Measurements from ENCODE around the gene PFN3. TPM values are rescaled to one million over a fixed set of nuclear protein-coding genes. Genes with fewer than 3 reads are reported as not detected.

PFN3 gene
- total and polyA plus RNA-seq, 2 of the 13 experiments (the other 11 are each of a cell fraction or from before 2014, with no cell fraction given), result not detected

DNA sequence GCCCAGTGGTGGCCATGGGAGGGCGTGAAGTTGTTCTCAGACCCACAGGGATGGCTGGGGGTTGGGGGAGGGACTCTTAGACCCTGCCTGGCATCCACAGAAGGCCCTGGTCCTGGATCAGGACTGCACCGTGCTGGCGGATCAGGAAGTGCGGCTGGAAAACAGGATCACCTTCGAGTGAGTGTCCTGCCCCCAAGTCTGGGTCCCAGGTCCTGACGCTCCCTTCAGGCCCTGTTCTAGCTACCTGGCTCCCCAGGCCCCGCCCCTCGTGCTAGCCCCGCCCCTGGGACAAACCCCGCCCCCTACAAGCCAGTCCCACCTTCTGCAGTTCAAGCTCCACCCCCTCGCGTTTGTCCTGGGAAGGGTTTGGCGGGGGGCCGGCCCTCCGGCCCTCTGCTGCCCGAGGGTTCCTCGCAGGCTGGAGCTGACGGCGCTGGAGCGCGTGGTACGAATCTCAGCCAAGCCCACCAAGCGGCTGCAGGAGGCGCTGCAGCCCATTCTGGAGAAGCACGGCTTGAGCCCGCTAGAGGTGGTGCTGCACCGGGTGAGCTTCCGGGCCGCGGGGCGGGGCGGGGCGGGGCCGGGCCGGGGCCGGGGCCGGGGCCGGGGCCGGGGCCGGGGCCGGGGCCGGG, 29.9 kb downstream of the PFN3 start (continued):
- TF ChIP-seq ATF7 (IDR thresholded peaks at IDR 0.05) (no peak), ATF7 (CRISPR knock-in tag; IDR thresholded peaks at IDR 0.05) (no peak), ZNF430 (CRISPR knock-in tag; IDR thresholded peaks at IDR 0.05) (0 out of 2 replicates have a peak, but pooled peaks have one; percentile 28), HOXA3 (CRISPR knock-in tag; IDR thresholded peaks at IDR 0.05) (peak; percentile 76; the same call in 1 of the 2 replicates), FOSL2 (CRISPR knock-in tag; IDR thresholded peaks at IDR 0.05) (peak; percentile 46; the same call in 1 of the 2 replicates), ZMAT3 (CRISPR knock-in tag; conservative IDR thresholded peaks at IDR 0.05) (0 out of 2 replicates have a peak, but pooled peaks have one; percentile 48), ZNF616 (CRISPR knock-in tag; IDR thresholded peaks at IDR 0.05; ENCODE audit: low read depth) (0 out of 2 replicates have a peak, but pooled peaks have one; percentile 60), ZNF367 (CRISPR knock-in tag; IDR thresholded peaks at IDR 0.05; ENCODE audit: borderline replicate concordance) (no peak), PTBP1 (IDR thresholded peaks at IDR 0.05; ENCODE audit: low read depth, low read length, poor library complexity, severe bottlenecking) (no peak)
- TF ChIP-seq, protein P1, sequence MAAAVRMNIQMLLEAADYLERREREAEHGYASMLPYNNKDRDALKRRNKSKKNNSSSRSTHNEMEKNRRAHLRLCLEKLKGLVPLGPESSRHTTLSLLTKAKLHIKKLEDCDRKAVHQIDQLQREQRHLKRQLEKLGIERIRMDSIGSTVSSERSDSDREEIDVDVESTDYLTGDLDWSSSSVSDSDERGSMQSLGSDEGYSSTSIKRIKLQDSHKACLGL (CRISPR knock-in tag; IDR thresholded peaks at IDR 0.05), result peak; percentile 34; the same call in 1 of the 2 replicates
- TF ChIP-seq, protein P2, sequence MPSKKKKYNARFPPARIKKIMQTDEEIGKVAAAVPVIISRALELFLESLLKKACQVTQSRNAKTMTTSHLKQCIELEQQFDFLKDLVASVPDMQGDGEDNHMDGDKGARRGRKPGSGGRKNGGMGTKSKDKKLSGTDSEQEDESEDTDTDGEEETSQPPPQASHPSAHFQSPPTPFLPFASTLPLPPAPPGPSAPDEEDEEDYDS (CRISPR knock-in tag; IDR thresholded peaks at IDR 0.05), result peak; percentile 42; the same call in 1 of the 2 replicates
- TF ChIP-seq, protein P3, sequence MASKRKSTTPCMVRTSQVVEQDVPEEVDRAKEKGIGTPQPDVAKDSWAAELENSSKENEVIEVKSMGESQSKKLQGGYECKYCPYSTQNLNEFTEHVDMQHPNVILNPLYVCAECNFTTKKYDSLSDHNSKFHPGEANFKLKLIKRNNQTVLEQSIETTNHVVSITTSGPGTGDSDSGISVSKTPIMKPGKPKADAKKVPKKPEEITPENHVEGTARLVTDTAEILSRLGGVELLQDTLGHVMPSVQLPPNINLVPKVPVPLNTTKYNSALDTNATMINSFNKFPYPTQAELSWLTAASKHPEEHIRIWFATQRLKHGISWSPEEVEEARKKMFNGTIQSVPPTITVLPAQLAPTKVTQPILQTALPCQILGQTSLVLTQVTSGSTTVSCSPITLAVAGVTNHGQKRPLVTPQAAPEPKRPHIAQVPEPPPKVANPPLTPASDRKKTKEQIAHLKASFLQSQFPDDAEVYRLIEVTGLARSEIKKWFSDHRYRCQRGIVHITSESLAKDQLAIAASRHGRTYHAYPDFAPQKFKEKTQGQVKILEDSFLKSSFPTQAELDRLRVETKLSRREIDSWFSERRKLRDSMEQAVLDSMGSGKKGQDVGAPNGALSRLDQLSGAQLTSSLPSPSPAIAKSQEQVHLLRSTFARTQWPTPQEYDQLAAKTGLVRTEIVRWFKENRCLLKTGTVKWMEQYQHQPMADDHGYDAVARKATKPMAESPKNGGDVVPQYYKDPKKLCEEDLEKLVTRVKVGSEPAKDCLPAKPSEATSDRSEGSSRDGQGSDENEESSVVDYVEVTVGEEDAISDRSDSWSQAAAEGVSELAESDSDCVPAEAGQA (IDR thresholded peaks at IDR 0.05; ENCODE audit: low read depth), result 0 out of 2 replicates have a peak, but pooled peaks have one; percentile 30
- TF ChIP-seq, protein P3 (CRISPR knock-in tag; IDR thresholded peaks at IDR 0.05; ENCODE audit: borderline replicate concordance), result no peak
- TF ChIP-seq, protein P4, sequence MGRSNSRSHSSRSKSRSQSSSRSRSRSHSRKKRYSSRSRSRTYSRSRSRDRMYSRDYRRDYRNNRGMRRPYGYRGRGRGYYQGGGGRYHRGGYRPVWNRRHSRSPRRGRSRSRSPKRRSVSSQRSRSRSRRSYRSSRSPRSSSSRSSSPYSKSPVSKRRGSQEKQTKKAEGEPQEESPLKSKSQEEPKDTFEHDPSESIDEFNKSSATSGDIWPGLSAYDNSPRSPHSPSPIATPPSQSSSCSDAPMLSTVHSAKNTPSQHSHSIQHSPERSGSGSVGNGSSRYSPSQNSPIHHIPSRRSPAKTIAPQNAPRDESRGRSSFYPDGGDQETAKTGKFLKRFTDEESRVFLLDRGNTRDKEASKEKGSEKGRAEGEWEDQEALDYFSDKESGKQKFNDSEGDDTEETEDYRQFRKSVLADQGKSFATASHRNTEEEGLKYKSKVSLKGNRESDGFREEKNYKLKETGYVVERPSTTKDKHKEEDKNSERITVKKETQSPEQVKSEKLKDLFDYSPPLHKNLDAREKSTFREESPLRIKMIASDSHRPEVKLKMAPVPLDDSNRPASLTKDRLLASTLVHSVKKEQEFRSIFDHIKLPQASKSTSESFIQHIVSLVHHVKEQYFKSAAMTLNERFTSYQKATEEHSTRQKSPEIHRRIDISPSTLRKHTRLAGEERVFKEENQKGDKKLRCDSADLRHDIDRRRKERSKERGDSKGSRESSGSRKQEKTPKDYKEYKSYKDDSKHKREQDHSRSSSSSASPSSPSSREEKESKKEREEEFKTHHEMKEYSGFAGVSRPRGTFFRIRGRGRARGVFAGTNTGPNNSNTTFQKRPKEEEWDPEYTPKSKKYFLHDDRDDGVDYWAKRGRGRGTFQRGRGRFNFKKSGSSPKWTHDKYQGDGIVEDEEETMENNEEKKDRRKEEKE (IDR thresholded peaks at IDR 0.05), result no peak

Data from HepG2 (cell line).